ENCODE measurements around the gene RTEL1. TPM values are rescaled to one million over a fixed set of nuclear protein-coding genes. Genes with fewer than 3 reads are reported as not detected.
A peak's percentile ranks its signal among the peaks of the same experiment; 100 is the strongest.
"Not testable (repeated sequence)": the region's sequence is repeated elsewhere in the genome, so short reads cannot be mapped to it uniquely, and the experiment has no call there.

The RTEL1 gene
- polyA plus RNA-seq, 1 donor = 12.2 TPM

GRCh38 chr20:63627129-63627750 is 30.9 kb upstream of the RTEL1 start:
- DNase-seq = peak; percentile 95

DNA sequence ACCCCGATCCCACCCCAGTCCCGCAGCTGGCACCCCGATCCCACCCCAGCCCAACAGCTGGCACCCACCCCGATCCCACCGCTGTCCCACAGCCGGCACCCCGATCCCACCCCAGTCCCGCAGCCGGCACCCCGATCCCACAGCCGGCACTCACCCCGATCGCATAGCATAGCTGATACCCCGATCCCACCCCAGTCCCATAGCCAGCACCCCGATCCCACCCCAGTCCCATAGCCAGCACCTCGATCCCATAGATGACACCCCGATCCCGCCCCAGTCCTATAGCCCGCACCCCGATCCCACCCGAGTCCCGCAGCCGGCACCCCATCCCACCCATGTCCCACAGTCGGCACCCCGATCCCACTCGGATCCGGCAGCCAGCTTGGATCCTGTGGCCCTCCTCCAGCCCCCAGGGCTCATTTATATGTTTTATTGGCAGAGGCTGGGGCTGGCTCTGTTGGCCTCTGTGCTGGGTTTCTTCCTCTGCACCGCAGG is 30.3 kb upstream of the RTEL1 start:
- DNase-seq = no peak

DNA sequence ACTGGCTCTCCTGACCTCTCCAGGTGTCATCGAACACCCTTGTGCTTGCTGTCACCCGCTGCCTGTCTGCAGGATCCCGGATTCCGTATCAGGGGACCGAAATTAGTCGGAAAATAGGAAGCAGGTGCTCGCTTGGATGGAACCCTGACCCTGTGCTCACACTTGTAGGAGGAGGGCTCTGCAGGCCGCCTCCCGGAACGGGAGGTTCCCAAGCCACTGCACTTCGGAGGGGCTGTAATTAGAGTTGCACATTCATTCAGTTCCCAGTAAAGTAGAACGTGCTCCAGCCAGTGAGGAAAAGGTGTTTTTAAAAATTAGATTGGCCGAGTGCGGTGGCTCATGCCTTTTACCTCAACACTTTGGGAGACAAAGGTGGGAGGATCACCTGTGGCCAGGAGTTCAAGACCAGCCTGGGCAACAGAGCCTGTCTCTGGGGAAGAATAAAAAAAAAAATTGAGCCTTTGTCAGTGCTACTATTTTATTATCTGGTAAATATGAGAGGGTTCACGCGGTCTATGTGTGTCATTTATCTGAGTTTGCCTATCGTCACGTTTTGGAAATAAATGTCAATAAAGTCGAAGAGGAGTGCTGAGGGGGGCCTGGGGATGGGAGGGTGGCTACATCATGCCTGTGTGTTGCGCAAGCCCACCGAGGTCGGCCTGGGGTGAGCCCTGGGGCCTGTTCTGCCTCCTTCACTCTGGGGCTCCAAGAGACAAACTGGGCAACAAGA is 29.7 kb upstream of the RTEL1 start:
- peak; percentile 59 for DNase-seq

GRCh38 chr20:63630956-63631355 is 27.2 kb upstream of the RTEL1 start:
- DNase-seq = not testable (repeated sequence)

- DNase-seq = not testable (repeated sequence)
Observed at GRCh38 chr20:63631426-63631825, 26.7 kb upstream of the RTEL1 start.

DNA sequence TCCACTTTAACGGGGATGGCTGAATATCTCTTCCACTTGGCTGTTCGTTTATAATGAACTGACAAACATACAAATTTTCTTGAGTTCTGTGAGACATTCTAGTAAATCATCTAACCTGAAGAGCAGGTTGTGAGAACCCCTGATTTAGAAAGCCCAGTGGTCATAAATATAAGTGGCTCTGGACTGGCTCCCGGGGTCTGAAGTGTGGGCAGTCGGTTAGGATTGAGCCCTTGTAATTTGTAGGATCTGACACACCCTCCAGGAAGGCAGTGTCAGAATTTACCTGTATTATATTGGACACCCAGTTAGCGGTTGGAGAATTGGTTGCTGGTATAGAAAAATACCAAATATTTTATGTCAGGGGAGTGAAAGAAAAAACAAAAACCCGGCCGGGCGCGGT is 24.4 kb upstream of the RTEL1 start:
- DNase-seq = no peak

DNA sequence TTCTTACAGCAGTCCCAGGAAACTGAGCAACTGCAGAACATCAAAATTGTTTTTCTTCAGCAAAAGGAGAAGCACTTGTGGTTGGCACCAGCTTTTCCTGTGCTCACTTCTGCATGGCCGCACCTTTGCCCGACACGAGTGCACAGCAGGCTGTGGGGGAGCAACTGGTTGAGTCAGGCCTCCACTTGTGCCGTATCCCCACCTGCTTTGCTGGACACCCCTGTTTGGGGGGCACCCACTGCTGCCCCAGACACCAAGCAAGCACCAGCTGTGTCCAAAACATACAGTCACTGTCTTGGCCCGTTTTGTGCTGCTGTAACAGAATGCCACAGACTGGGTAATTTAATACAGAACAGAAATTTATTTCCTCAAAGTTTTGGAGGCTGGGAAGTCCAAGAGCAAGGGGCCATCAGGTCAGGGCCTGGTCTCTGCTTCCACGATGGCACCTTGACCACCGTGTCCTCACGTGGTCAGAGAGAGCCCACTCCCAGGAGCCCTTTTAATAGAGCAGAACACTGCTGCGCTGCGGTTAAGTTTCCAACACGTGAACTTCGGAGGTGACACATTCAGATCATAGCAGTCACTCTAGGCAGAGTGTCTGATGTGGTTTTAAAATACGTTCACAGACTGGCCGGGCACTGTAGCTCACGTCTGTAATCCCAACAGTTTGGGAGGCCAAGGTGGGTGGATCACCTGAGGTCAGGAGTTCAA is 22.5 kb upstream of the RTEL1 start:
- no peak for DNase-seq

- no peak for DNase-seq
Observed at GRCh38 chr20:63636752-63637628, 21.1 kb upstream of the RTEL1 start.

DNA sequence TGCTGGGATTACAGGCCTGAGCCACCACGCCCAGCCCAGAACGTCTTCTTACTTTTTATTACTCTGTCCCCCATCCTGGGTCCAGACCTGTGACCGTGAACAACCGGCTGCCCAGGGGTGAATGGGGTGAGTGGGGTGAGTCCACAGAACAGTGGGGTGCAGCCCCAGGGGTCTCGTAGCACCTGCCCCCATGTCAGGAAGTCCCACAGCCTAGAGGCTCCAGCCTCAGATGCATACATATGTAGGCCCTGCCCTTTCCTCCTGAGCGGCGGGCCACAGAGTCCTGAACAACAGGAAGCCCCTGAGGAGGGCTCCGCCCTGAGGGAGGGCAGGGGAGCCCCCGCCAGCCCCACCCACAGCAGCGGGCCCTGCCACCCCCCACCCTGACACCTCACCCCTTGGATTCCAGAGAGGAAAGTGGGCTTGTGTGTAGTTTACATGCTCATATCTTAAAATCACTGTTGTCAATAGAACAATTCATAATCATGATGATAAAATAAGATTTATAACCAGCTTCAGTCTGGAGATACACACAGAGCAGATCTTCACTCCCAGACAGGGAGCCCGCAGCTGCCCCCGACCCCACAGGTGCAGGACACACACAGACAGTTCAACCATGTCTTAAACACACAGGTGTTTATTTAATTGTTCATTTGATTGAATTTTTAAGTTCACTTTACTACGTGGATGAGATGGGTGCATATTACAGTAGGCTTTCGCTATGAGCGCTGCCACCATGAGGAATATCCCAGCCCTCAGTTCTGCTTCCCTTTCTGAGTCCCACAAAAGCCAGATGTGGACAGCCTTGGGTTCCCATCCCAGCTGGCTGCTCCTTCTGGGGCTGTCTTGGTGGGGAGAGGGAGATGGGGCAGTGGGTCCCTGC is 18.8 kb upstream of the RTEL1 start:
- no peak for DNase-seq

- no peak for DNase-seq
Observed at GRCh38 chr20:63640086-63640485, 18.0 kb upstream of the RTEL1 start.

- DNase-seq = not testable (repeated sequence)
Observed at GRCh38 chr20:63640686-63641085, 17.4 kb upstream of the RTEL1 start.

DNA sequence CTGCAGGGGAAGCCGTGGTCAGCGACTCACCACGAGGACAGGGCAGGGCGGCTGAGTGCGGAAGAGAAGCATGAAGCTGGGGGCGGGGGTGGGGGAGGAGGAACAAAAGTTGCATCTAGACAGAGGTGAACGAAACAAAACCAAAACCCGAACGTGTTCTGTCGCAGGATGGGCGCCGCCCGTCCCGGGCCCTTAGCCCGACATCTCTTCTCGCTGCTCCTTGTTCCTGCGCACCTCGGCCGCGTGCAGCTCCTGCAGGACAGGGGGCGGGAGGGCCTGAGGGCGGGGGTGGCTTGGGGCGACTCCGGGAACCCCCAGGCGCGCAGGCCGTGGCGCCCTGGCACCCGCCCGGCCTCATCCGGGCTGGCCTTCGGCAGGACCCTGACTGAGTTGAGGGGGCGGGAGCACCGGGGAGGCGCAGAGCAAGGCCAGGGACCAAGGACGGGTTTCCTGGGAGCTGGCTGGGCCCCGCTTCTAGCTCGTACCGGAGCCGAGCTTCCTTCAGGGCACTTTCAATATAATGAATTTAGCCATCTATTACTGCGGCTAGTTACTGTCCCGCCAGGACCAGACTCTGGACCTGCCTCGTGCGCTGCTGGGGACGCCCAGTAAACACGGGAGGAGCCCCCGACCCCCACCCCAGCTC is 16.8 kb upstream of the RTEL1 start:
- DNase-seq = no peak

DNA sequence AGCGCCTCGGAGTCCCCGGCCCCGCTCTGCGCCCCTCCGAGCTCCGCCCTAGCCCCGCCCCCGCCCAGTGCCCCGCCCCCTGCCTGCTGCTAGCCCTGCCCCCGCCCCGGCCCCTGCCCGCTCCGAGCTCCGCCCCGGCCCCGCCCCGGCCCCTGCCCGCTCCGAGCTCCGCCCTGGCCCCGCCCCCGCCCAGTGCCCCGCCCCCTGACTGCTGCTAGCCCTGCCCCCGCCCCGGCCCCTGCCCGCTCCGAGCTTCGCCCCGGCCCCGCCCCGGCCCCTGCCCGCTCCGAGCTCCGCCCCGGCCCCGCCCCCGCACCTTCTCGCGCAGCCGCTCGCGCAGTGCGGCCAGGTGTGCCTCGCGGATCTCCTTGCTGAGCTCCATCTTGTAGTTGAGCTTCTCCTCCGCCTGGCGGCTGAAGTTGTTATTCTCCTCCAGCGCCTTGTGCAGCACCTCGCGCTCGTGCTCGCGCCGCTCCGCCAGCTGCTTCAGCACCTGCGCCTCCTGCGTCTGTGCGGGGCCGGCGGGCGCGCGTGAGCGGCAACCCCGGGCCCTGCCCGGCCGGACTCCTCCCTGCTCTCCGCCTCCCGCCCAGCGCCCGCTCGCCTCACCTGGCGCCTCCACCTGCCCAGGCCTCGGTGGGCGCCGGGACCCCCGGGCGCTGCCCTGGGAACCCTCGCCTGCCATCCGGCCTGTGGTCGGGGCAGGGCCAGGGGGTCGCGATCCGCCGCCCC is 16.2 kb upstream of the RTEL1 start:
- peak; percentile 66 for DNase-seq

DNA sequence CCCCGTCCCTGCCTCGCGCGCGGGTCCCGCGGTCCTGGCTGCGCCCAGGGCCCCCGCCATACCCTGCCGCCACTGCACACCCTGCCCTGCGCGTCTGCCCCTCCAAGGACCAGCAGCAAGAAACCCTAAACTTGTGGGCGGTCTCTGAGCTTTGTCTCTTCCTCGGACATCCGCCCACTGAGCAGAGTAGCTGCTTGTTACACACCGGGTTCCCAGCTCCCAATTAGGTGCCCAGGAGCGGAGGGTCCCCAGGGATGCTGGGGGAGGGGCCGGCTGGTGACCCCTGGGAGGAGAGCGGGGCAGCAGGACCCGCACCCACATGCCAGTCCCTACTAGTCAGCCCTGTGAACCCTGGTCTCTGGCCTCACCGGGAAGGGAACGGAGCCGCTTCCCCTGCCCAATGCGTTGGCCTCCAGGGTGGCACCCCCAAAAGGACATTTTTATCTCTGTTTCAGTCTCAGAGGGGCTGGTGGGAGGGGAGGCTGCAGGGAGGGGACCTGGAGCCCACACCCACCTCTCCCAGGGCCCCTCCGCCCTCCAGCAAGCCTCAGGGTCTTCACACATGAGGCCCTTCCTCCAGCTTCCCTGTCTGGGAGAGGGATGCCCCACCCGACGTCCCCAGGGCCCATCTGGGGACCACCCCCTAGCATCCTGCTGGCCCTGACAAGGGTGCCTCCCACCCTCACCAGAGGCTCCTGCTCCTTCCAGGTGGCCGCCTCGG is 15.4 kb upstream of the RTEL1 start:
- no peak for DNase-seq

DNA sequence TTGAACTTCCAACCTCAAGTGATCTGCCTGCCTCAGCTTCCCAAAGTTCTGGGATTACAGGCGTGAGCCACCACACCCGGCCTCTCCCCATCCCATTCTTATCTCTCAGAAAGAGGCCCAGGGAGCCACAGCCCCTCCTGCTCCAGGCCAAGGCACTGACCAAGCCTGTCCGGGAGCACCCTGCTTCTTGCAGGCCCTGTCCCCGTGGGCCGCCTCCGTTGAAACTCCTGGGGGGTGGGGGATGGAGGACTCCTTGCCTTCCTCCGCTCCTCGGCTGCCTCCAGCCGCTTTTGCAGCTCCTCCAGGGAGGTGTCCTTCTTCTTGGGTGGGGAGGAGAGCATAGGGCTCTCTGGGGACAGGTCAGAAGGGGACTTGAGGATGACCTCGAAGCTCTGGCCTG is 14.6 kb upstream of the RTEL1 start:
- DNase-seq = no peak

DNA sequence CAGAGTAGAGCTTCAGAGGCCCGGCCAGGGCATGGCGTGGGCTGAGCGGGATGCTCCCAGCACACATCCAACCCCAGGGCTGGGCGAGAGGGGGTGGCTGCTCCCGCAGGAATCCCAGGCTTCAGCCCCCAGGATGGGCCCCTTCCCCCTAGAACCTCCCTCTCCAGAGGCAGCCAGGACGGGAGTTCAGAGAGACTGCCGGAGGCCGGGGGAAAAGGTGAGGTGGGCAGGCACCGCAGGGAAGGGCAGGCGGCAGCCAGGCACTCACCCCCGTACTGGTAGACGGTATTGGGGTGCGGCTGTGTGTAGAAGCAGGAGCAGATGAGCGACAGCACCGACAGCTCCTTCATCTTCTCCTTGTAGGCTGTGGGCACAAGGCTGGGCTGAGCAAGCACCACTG is 14.2 kb upstream of the RTEL1 start:
- no peak for DNase-seq

DNA sequence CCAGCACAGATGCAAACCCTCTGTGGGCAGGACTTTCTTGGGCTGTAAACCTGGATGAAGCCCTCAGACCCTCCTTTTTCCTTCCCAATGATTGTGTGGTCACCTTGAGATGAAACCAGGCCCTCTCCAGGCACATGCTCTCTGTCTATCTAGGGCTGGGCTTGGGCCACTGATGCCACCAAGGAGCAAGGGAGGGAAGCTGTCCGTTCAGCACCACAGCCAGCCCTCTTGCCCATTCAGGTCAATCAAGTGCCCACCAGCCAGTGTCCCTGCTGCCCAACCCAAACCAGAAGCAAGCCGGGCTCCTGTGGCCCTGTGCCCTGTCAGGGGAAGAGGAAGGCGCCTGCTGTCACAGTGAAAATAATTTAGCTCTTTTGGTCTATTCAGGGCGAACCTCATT is 12.9 kb upstream of the RTEL1 start:
- DNase-seq = no peak

- no peak for DNase-seq
Observed at GRCh38 chr20:63648190-63648589, 9.9 kb upstream of the RTEL1 start.

- no peak for DNase-seq
Observed at GRCh38 chr20:63648895-63649589, 9.1 kb upstream of the RTEL1 start.

All from hindlimb muscle (tissue), 1 donor.